Activated effector memory CD4-positive, alpha-beta T cell treated with anti-CD3 and anti-CD28 coated beads, Interleukin-2, amount 50 U/mL, for 16 hours (primary cell): ENCODE results near the gene GGTLC2.

ENCODE experiments used
- DNase-seq: peaks from one replicate; pipeline ENCODE4 v3.0.0-alpha.2; 2020

The GGTLC2 gene

DNA sequence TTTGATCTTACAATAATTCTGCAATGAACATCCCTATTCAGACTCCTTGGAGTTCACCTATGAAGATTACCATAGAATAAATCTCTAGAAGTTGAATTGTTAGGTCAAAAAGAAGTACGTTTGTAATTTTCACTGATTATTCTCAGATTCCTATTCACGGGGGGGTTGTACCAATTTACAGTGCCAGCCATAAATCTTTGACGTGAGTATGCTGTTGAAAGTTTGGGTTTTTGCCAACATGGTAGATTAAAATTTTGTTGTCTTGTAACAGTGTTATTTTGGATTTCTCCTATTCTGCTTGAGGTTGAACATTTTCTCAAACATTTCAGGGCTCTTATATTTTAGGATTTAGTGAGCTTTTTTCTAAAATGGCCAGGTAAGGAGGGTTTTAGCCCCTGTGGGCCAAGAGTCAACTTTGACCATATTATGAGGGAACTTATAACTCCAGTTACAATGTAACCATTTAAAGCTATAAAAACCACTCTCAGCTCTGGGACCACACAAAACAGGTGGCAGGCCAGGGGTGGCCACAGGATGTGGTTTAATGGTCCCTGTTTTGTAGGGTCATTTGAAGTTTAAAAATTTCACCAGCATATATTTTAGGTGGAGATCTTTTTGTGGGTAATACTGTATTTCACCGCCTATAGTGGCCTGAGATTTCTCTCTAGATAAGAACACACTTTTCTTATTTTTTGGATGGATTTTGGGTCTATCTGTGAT, 25.8 kb downstream of the GGTLC2 start:
- DNase-seq, result no peak

DNA sequence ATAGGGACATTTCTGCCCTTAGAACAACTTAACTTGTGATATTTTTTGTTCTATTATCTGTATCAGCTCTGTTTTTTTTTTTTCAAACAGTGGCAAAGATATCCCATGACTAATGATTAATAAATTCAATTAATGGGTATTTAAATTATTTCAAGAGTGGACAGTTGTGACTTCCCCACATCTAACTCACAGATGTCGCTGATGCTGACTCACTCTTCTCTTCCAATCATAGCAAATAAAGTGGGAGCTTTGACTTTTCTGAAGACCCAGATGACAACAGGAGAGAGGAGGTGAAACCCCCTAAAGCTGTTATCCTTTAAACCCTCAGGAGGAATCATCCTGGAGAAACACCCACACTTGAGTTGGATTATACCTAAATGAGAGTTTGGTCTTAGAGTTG, 27.1 kb downstream of the GGTLC2 start:
- no peak for DNase-seq

DNA sequence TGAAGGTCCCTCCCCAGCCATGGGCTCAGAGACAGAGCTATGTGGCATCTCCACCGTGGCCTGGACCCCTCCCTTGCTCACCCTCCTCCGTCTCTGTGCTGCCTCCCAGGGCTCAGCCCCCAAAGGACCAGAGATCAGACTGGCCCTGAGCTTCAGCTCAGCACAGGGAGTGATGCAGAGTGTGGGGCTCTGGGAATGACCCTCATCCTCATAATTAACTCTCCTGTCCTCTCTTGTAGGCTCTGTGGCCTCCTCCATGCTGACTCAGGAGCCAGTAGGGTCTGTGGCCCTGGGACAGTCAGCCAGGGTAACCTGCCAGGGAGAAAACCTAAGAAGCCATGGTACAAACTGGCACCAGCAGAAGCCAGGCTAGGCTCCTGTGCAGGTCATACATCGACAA, 28.7 kb downstream of the GGTLC2 start:
- DNase-seq, result peak; percentile 39

DNA sequence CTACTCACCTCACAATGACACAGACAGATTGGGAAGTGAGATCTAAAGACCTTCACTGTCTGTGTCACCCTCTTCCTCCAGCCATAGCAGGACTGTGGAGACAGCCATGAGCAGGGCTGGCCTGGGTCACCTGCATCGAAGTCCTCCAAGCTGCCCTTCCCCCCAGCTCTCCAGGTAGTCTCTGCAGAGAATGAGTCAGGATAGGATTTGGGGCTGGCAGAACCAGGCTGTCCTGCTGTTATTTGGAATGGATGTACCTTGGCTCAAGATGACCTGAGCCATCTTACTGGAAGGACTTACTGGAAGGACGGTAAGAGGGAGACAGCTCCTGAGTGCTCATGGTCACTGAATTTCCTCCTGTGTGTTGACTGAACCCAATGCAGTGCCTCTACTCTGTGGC, 29.2 kb downstream of the GGTLC2 start:
- peak; percentile 28 for DNase-seq

DNA sequence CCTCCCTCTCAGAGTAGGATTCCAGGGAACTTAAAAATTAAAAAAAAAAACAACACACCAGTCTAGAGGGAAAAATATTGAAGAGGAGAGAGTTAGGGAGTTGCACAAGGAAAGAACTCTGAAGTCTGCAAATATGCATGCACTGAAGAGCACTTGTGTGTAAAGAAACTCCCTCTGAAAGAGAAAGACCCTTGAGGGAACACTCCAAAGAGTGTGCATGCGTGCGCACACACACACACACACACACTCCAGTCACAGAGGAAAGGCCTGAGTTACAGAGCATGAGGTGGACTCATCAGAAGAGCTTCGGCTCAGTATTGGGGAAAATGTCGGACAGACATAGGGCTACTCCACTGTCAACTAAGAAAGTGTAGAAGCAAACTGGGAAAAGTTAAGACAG, 30.1 kb downstream of the GGTLC2 start:
- DNase-seq, result no peak

DNA sequence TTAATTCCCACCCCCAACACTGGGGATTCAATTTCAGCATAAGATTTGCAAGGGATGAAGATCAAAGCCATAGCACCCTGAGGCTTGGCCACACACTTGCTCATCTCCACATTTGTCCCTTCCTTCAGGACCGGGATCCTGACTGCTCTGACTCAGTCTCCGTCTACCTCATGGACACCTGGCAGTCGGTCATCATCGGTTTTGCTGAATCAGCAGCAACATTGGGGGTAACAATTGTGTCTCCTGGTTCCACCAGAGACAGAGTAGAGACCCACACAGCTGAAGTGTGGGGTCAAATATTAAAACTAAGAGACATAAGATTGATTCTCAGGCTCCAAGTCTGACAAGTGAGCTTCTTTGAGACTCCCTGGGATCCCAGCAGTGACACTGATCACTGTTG, 34.6 kb downstream of the GGTLC2 start:
- peak; percentile 13 for DNase-seq

DNA sequence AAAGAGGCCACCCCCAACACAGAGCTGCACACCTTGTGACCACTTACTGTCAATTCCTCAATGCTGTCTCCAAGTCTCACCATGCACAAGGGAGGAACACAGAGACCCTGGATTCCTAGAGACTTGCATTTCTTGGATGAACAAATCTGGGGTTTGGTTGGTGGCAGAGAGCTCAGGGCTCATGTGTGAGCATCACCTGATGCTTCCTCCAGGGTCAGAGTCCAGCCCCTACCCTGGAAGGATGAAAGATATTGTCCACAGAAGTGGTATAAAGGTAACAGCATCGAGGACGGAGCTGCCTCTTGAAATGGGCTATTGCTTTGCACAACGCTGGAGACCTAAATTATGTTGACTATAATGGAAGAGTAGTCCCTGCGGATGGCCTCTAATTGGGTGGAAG, 36.0 kb downstream of the GGTLC2 start:
- peak; percentile 6 for DNase-seq

DNA sequence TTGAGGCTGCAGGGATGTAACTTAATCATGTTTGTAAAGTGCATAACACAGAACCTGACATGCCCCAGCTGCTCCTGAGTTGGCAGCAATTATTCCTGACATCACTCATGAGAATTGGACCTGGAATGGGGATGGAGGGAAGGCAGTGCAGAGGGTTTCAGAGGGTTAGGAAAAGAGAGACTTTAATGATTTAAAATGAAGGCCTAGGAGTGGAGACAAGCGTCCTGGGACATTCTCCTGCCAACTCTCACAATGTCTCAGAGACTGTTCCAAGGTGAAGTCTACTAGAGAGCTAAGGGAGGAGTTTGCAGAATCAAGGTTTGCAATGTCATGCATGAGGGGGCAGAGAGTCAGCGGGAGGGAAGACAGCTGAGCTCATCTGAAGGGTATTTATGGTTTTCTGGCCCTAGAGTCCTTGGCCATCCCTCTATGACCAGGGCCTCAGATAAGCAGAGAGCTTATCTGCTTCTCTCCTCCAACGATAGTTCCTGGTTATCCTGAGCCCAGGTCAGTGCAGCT, 36.9 kb downstream of the GGTLC2 start:
- peak; percentile 12 for DNase-seq

DNA sequence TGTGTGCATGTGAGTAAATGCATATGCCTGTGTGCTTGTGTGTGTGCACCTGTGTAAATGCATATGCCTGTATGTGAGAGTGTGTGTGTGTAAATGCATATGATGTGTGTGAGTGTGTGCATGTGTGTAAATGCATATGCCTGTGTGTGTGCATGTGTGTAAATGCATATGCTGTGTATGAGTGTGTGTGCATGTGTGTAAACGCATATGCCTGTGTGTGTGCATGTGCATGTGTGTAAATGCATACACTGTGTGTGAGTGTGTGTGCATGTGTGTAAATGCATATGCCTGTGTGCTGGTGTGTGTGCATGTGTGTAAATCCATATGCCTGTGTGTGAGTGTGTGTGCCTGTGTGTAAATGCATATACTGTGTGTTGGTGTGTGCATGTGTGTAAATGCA, 37.8 kb downstream of the GGTLC2 start:
- DNase-seq, result peak; percentile 2

DNA sequence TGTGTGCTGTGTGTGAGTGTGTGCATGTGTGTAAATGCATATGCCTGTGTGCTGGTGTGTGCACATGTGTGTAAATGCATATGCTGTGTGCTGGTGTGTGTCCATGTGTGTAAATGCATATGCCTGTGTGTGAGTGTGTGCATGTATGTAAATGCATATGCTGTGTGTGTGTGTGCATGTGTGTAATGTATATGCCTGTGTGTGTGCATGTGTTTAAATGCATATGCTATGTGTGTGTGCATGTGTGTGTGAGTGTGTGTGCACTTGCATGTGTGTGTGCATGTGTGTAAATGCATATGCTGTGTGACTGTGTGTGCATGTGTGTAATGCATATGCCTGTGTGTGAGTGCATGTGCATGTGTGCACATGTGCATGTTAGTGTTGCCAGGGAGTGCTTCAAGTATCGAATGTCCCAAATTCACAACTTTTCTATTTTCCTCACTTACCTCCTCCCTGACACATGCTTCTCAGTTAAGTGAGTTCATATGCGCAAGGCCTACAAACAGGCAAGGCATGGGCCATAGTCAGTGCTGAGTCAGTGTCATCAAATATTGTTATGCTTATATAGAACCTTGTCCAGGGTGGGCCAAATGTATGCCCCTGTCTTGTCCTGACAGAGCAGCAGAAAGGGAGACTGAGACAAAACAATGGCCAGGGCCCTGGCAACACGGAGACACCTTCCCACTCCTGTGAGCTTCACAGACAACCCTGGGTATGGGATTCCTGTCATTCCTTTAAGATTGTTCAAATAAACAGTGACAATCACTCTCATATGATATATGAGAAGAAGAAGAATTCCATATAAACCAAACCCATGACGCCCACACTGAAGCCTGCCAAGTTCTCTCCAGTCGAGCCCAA, 38.6 kb downstream of the GGTLC2 start:
- peak; percentile 19 for DNase-seq

DNA sequence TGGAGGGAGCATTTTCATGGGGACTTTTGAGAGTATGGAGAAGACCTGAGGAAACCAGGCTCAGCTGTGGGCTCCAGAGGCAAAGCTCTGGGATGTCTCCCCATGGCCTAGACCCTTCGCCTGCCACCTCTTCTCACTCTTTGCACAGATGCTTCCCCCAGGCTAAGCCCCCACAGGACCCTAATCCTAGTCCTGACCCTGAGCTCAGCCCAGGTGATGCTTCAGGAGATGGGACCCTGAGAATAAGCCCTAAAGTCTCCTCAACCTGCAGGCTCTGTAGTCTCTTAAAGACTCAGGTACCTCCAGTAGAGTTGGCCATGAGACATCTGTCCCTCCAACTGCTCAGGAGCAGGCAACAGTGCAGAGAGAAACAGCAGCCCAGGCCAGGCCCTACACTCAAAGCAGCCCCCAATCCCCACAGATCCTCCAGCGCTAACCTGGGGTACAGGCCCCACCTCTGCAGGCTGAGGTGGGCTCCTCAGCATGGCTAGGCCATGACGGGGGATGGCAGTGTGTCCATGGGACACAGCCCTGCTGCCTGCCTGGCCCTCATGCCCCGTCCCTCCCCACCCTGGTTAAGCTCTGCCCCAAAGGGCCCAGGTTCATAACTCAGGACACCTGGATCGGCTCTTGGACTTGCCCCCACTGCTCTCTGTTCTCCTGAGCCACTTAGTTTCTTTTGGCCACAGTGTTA, 39.4 kb downstream of the GGTLC2 start:
- peak; percentile 31 for DNase-seq

DNA sequence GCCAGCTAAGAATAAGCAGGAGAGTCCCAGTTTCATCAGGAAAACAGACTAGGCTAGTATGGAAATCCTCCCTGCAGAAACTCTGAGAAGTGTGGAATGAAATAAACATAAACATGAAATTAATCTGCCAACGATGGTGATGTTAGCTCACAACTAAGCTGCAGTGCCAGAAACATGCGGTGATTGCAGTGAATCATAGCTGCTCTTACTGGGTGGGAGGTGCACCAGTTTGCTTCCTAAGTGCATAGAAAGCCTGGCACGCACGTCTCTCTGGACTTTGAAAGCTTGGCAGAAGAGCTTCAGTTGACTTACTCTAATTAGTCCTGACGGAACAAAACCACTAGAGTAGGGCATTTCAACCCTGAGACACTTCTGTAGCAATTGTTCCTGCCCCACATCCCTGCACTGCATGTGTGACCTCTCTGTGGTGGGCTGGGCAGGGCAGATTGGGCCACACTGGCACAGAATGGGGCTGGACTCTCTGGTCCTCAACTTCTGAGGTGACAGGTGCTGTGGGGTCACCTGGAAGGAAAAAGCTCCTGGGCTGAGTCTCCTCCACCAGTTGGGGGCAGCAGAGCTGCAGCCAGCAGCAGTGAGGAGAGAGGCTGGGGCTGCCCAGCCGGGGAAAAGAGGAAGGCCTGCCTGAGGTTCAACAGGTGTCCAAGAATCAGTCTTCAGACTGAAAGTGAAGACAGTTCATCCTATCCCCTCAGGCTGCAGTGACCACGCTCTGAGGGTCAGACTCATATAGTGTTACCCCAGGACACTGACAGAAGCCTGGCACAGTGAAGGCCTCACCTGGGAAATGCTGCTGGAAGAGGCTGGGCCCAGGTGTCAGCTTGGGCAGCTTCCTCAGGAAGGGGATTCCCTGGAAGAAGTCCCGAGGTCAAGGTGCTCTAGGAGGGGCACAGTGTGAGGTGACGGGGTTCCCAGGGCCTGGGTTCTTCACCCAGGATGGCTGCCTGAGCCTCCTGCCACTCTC, 40.5 kb downstream of the GGTLC2 start:
- DNase-seq, result peak; percentile 62

DNA sequence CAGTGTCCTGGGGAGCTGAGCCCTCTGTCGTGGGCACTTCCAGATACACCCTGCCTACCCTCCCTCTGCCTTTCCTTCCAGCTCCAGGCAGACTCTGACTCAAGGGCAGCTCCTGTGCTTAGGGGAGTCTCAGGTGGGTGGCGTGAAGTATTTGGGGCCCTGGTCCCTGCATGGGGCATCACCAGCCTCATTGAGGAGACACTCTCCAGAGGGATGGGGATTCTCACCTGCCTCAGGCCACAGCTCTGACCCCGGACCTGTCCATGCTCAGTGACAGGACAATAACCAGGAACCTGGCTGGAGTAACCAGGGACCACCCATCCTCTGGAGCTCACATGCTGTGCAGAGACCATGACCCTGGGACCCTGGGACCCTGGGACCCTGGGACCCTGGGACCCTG, 41.2 kb downstream of the GGTLC2 start:
- DNase-seq, result peak; percentile 45

DNA sequence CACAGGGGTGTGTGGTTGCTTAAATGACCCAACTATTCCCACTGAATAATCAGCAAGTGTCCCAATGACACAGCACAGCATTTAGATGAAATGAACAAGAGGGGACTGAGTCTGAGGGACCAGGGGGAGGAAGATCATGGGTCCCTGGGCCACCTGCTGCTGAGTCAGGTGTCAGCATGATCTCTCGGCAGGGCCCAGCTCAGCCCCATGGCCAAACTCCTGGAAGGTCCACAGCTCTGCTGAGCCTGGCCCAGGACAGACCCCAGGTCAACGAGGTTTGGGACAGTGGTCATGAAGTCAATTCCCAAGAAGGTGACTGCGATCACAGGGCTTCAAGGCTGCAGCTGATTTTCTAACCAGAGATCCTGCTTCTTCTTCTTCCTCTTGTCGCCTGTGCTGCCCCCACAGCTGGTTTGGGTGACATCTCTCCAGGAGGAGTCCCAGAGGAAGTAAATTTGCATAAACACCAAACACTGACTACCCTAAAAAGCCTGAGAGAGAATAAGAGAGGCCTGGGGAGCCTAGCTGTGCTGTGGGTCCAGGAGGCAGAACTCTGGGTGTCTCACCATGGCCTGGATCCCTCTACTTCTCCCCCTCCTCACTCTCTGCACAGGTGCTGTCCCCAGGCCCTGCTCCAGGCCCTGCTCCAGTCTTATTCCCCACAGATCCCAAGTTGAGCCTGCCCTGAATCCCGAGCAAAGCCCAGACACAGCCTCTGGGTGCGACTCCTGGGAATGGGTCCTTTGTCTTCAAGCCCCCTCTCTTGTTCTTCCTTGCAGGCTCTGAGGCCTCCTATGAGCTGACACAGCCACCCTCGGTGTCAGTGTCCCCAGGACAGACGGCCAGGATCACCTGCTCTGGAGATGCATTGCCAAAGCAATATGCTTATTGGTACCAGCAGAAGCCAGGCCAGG, 42.0 kb downstream of the GGTLC2 start:
- DNase-seq, result peak; percentile 30

DNA sequence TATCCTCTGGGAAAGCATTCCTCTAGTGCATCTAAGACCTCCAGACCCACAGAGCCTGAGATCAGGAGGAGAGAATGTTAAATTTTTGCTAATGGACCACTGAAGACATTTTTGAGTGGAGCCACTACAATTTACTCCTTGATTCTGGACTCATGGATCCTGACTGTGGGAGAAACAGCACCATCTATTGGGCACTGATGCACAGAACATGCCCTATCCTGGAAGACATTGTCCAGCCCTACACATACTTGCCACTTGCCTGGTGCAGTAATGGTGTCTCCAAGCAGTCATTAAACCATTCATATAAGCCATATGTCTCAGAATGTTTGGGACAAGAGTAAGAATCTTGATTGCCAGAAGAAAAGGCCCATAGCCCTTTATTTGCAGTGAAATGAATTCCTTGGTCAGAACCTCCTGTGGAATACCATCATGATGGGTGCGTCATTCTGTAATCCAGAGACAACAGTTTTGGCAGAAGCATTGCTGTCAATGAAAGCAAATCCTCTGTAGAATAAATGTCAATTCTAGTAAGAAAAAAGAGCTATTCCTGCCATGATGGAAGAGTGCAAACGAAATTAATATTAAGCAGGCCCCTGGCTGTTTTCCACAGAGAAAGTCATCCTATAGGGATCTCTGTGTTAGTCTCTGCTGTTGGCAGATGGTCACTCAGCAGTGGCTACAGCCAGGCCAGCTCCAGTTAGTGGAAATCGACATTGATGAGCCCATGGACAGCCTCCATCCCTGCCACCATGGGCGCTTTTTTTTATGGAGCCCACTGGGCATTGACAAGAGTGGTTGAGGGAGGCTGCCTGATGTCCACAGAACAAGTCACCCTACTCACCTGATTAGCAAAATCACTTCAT, 43.5 kb downstream of the GGTLC2 start:
- DNase-seq, result peak; percentile 63

DNA sequence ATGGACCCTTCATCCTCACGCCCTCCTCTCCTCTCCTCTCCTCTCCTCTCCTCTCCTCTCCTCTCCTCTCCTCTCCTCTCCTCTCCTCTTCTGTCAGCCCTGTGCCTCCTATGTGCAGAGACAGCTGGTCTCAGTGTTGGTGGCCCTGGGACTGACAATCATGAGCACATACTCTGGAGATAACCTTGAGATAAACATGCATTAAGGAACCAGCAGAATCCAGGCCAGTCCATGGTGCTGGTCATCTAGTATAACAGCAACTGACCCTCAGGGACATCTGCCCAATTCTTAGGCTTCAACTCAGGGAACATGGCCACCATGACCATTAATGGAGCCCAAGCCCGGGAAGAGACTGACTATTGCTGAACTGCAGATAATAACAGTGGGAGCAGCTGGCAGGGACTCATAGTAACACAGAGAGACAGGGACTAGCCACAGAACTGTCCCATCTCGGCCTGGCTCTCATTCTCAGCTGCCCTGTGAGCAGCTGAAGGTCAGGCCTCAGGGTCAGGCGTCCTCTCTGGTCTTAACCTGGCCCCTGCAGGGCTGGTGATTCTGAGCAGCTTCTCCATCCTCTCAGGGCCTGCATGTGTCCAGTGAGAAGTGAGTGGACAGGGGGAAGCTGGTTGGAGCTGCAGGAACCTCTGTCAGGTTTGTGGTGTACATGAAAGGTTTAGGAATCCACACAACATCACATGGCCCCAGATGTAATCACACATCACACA, 45.4 kb downstream of the GGTLC2 start:
- peak; percentile 43 for DNase-seq

DNA sequence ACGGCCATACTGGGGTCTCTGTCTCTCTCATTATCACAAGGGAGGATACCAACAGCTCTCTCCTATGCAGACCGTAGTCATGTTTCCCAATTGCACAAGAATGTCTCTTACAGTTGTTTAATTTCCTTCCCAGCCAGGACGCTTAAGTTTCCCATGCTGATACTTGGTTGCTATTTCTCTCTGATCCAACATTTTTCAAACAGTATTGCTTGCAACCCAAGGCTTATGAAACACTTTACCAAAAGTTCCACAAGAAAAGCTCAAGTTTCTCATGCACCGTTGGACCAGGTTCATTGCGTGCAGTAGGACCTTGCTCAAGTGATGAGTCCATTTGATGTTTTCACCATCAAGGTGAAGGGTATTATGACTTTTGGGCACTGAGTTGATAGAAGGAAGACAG, 46.6 kb downstream of the GGTLC2 start:
- peak; percentile 16 for DNase-seq

DNA sequence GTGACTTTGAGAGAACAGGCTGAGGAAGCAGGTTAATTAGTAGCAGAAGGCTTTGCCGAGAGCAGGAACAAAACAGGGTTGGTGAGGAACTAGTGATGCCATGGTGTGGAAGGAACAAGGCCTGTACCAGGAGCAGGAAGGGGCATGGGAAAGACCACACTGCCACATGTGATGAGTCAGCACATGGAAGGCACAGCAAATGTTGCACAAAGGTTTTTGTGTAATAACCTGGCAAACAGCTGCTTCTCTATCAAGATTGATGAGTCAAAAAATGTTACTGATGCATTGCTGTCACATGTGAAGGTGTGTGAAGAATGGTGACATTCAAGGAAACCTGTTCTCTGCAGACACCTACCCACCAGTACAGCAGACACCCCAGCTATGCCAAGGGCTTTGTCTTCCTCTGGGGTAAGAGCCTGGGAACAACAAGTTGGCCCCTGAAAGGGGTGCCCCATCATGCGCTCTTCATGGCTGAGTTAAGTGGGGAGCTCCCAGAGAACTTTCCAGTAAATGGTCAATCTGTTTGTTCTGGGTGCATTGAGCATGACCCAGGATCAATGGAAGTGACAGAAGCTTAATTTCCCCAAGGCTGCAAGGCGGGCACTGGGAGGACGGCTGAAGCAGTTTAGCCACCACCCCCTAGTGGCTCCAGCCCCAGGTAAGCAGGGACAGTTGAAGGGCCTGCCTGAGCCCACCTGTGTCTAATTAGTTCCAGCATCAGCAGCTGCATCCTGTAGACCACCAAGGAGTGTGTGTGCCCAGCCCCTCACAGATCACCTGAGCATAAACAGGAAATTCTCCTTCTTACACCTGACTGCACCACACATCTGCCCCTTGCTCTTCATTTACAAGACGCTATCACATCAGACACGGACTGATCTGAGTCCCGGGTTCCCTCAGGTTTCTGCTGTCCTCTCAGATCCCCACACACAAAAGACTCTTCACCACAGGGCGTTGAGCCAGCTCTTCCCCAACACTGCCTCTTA, 47.6 kb downstream of the GGTLC2 start:
- peak; percentile 19 for DNase-seq
